Hematopoietic multipotent progenitor cell treated with erythropoietin and hydrocortisone succinate and interleukin-3 and kit ligand, for 17 days (in vitro differentiated cells): ENCODE results near the gene MTERF4.

Experiments
- DNase-seq: peaks from one replicate; pipeline ENCODE4 v3.0.0-alpha.2; 2015; ENCODE audit warnings: low spot score

The MTERF4 gene

DNA sequence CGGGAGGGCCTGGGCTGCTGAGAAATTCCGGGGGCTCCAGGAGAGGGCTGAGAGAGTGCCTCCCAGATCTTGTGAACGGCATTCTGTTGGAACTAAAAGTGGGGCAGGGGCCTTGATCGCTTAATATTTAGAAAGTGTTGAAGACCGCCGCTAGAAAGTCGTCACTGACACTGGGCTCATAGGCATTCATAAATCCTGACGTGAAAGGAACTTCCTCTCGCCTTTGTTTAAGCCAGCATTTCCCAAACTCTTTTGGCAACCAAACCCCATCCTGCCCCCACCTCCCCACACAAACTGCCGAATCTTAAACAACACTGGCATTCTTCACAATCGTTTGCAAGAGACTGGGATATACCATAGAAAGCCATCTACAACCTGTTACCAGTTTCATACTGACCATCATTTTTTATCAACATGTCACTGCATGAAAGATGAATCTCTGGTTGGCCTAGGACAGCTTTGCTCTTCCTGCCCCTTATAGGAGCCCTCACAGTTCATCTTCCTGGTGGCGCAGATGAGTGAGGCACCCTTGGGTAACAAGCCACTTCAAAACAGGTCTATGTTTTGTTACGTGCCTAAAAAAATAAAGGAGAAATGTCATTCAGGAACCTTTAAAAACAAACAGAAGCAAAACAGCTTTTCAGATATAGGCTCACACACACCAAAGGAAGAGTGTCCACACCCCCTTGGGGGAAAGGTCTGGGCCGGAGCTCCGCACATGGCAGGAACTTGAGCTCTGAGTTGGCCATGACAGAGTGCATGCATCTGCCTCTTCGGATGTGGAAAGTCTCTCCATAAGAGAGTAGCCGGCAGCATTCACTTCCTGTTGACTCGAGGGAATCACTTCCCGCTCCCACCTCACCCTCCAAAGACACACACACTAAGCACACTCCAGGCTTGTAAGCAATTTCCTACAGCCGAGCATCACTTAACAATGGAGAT is 13.0 kb downstream of the MTERF4 start:
- no peak for DNase-seq

DNA sequence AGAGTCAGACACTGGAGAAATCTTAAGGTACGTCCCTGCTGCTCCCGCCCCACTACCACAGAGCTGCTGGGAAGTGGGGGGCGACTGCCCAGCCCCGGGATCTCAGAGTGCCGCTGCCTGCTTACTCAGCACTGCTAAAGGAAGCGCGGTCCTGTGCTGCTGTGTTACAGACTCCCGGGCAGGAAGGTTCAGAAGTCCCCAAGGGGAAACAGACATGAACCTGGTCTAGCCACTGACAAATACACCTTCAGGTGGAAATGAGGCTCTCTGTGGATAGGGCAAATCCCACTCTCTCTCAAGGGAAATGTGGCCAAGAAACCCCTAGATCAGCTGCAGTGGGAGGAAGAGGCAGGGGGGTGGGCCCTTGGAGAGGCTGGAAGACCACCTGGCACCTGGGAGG is 13.7 kb downstream of the MTERF4 start:
- no peak for DNase-seq

DNA sequence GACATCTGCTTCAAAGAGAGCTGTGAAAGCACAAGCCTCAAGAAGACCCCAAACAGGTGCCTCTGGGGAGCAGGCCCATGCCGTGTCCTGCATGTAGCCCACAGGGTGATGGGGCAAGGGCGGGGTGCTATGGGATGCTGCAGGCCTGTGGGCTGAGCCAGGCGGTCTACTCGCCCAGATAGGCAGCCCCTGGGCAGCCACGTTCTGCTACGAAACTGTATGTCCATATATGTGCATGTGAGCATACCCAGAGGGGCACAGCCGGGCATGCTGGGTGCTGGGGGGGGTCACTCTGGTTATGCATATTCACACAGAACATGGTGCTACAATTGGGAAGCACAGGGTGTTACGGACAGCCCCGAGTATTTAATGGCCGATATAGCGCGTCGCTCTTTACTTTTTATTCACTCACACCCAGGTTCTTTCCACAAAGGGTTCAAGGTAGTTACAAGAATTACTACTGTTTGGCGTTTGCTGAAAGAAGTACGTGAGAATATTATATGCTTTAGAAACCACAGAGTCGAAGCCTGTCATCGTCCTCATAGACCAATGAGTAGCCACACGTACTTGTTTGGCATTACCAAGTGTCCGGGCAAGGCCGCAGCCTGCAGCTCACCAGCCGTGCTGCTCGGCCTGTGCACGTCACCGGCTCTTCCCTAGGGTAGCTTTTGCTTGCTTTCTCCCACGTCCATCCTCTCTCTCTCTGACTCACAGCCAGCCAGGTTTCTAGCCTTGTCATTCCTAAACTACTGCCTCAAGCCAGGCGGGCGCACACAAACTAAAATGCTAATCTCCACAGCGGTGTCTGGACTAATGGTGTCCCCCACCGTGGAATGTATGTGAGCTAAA is 14.4 kb downstream of the MTERF4 start:
- DNase-seq, result no peak

DNA sequence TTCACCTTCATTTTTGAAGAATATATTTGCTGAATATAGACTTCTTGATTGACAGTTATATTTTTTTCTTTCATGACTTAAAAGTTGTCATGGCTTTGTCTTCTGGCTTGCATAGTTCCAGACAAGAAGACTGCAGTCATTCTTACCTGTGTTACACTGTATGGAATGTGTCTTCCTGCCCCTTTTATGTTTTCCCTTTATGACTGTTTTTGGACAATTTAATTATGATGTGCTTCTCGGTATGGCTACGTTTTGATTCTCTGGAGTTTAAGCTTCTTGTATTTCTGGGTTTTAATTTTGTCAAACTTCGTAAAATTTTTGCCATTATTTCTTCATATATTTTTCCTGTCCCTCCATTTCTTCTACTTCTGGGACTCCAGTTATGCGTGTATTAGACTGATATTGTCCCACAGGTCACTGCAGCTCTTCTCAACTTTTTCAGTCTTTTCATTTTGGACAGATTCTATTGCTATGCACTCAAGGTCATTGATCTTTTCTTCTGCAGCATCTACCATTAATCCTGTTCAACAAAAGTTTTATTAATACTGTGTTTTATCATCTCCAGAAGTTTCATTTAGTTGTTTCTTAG is 17.1 kb downstream of the MTERF4 start:
- no peak for DNase-seq

DNA sequence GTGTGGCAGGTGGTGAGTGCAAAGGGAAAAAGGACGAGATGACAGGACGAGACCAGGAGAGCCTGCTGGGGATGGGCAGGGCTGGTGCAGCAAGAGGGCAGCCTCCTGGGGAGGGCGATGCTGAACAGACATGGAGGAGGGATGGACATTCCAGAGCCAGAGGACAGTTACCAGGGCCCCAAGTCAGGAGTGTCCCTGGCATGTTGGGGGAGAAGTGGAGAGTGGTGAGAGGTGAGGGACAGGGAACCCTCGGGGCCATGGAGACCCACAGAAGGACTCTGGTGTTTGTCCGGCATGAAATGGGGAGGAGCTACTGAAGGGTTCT is 19.0 kb downstream of the MTERF4 start:
- DNase-seq, result no peak

DNA sequence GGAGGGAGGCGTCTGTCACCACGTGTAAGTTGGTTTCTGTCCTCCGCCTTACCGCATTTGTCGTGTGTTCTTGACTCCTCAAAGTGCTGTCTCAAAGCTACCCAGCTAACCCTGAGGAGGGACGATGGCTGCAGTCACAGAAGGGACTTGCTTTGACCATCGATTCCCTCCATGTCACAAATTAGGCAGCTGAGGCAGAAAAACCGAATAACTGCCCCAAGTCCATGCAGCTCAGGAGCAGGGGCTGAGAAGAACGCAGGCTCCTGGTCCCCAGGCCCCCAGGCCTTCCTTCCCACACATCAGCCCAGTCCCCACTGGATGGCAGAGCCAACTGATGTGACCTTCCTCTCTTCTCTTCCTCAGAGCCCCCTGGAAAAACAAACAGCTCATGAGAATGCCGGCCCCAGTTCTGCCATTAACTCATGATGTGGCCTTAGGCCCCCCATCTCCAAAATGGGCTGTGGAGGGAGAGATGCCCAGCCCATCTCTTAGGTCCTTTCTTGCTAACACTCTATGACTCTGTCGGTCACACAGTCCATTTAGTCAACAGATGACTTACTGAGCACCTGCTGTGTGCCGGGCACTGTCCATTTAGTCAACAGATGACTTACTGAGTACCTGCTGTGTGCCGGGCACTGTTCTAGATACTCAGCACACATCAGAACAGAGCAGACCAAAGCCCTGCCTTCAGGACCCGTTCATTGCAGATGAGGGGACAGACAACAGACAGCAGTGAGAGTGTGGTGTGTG is 19.6 kb downstream of the MTERF4 start:
- DNase-seq, result no peak

DNA sequence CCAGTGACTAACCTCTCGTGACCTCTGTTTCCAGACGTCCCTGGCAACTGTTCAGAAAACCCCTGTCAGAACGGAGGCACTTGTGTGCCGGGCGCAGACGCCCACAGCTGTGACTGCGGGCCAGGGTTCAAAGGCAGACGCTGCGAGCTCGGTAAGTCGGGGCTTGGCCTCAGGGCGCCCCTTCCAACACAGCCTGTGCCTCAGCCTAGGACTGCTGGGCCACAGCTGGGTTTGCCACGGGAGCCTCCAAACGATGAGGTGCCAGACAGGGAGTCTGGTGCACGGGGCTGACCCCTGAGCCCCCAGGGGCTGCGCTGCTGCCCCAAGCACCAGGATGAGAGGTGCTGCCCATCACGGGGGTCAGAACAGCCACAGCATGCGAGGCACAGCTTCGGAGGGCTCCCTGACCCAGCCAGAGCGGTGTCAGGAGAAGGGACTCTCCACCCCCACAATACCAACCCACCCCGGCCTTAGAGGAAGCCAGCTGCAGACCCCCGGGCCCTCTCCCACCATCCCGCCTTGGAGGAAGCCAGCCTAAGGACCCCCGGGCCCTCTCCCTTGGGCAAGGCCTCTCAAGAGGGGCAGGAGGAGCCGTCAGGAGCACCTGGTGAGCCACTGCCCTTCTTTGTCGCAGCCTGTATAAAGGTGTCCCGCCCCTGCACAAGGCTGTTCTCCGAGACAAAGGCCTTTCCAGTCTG is 20.3 kb downstream of the MTERF4 start:
- no peak for DNase-seq

DNA sequence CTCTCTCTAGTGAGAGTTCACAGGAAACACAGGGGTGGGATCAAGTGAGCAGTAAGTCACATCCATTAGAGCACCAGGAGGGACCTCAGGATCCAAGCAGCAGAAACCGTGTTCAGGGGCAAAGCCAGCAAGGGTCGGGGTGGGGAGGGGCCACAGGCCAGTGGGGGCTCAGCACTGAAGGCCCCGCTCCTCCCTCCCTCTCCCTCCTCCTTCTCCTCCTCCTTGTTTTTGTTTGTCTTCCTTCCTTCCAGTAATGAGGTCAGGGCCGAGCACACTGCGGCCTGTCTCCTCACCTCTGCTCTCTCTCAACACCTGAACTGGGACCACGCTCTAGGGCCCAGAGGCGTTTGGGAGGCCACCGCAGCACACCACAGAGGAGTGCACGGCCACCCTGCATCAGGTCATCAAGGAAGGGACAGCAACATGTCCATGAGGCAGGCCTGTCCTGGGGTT is 20.9 kb downstream of the MTERF4 start:
- DNase-seq, result no peak

DNA sequence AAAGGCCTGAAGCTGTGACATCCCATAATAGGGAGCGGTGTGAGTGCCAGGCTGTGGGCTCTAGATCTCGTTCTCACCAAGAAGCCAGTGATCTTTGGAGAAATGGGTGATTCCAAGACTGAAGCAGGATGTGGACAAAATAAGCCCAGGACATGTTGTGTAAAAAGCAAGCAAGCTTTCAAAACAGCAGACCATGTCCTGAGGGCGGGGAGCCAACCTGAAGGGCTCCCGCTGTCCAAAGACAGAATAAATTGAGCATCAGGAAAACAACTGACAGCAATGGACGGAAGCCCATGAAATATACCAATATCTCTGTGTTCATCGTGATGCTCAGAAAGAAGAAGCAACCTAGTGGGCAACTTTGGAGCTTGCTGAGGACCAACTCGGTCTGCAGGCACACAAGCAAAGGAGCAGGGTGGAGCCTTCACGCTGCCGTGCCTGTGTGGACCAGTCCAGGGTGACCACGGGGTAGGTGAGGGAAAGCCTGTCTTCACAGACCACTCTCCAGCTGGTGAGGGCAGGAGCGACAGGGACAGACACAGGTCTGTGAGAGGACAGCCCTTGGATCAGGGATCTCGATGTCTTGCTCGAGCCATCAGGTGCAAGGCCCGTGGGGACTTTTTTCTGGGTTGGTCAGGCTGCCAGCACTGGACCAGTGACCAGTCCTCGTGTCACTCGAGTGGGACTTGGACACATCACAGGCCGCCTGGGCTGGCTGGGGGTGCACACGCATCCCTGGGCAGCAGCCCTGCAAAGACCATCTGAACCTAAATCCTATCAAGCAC is 21.5 kb downstream of the MTERF4 start:
- no peak for DNase-seq

DNA sequence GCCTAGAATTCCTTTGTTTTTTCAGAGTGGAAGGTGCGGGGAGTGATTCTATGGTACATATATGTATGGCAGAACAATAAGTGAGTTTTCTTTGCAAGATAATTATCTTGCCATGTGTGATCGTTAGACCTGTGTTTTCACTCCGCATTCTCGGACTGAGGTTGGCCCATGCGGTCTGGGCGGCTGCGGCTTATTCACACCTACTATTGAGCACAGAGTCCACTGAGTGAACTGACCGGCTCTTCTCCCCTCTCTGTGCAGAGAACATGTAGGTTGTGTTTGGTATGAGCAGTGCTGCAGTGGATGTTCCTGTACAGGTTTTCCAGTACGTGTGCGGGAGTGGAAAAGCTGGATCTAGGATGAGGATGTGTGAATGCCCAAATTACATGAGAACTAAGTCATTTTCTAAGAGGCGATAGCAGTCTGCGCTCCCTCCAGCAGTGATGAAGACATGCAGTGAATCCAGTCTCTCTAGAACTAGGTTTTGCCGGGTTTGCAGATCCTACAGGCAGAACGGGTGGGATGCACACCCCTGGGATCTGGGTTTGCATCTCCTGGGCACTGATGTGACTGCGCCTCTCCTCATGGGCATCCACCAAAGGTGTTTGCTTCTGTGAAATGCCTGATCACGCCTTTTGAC is 27.1 kb downstream of the MTERF4 start:
- no peak for DNase-seq

DNA sequence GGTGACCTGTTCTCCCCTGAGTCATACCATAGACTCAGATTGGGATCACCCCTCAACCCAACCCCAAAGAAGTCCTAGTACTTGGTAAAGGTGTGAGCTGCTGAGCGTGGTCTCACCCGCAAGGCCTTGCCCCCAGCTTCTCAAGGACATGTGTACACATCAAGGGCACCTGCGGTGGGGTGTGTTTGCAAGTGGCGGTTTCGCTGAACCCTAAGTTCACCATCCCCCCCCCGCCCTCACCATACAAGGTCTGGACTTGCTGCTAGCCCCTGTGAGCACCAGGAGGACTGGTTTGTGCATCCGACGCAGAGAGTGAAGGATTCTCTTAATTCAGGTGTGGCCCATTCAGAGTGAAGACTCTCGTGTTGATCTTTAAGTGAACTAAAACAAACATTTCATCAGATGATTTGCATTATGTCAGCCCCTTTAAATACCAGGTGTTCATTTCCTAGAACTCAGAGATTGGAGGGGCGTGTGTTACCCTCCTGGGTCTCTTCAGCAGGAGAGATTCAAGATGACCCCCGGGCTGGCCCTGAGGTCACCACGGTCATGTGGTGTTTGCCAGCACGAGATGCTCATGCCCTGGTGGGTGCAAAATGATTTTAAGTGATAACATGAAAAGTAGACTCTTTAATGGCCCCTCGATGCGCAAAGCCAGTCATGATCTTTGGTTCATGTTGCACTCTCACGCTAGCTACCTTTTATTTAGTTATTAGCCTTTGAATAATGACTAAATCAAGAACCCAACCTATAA is 27.8 kb downstream of the MTERF4 start:
- DNase-seq, result no peak

DNA sequence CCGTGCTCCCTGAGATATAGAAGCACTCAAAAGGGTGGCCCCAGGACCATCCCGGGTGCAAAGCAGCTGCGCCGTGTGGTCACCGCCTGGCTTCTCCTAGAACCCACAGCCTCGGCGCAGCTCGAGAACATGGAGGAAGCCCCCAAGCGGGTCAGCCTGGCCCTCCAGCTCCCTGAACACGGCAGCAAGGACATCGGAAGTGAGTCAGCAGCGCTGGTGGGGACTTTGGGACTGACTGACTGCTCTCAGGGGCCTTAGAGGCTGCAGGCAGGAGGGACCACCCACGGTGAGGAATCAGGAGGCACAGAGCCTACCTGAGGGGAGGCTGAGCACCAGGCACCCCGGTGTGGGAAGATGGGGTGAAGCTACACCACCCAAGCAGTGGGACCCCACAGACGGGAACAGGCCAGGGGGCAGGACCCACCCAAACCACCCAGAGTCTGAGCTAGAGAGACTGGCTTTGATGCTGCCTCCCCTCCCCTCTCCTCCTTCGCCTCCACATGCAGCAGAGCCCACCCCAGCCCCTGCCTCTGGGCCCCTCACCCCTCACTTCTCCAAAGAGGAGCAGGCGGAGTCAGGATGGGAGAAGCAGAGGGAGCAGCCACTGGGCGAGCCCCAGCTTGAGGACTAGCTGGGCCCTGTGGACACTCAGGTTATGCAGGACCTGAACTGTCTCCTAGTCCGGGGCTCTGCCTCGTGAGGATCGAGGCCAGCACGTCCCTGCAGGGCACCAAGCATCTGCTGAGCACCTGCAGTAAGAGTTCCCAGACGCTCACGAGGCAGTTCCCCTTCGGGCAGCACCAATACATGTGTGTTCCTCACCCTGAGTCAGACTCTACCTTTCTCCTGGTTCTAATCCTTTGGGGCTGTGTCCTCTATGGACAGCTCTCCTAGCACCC is 28.7 kb downstream of the MTERF4 start:
- no peak for DNase-seq

DNA sequence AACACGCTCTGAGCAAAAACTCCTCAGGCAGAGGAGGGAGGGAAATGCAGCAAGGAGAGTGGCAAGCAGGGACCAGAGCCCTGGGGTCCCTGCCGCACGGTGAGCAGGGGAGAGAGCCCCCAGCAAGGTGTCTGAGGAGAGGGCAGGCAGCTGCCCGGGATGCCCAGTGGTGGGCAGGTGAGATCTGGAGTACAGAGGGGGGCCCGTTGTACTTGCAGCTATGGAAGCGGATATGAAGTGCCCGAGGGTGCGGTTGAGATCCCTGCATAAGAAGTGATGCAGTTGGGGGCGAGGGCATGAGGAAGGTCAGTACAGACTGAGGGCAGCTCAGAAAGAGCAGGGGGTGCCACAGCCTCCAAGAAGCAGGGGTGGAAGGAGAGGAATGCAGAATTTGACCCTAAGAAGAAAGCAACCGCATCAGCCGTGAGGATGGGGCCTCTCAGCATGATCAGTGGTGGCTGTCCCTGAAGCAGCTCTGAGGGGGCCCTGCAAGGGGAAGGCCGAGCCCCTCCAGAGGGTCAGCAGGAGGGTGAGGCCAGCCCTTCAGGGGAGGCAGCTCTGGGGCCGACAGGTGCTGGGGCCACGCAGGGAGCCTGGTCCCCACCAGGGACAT is 29.4 kb downstream of the MTERF4 start:
- no peak for DNase-seq

DNA sequence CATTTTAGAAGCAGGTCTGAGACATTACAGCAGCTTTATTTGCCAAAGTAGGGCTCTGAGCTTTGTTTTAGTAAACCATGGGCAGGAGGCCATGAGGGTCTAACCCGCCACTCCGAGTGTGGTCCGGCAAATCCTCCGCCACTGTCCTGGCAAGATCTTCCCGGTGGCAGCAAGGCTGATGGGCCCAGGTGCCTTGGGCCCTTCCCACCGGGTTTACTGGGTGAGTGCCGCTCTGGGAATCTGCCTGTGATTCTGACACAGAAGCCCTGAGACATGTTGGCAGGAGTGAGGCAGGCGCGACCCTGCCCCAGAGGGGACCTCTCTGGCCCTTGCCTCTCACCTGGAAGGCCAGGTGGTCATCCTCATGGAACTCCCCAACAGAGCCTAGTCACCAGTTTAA is 29.9 kb downstream of the MTERF4 start:
- DNase-seq, result no peak

DNA sequence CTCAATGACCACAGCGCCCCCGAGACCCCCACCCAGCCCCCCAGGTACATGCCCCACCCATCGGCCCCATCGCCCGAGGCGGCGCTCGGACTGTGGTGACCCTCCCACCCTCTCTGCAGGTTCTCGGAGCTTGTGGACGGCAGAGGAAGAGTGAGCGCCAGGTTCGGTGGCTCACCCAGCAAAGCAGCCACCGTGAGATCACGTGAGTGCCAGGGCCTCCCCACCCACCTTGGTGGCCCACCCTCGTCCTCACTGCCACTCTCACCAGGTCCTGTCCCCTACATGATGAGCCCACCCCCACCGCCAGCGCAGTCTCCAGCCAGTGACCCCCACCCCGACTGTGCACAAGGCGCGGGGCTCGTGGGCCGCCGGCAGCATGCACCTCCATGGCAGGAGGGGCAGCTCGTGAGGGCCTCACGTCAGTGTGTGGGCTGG is 30.4 kb downstream of the MTERF4 start:
- DNase-seq, result no peak

DNA sequence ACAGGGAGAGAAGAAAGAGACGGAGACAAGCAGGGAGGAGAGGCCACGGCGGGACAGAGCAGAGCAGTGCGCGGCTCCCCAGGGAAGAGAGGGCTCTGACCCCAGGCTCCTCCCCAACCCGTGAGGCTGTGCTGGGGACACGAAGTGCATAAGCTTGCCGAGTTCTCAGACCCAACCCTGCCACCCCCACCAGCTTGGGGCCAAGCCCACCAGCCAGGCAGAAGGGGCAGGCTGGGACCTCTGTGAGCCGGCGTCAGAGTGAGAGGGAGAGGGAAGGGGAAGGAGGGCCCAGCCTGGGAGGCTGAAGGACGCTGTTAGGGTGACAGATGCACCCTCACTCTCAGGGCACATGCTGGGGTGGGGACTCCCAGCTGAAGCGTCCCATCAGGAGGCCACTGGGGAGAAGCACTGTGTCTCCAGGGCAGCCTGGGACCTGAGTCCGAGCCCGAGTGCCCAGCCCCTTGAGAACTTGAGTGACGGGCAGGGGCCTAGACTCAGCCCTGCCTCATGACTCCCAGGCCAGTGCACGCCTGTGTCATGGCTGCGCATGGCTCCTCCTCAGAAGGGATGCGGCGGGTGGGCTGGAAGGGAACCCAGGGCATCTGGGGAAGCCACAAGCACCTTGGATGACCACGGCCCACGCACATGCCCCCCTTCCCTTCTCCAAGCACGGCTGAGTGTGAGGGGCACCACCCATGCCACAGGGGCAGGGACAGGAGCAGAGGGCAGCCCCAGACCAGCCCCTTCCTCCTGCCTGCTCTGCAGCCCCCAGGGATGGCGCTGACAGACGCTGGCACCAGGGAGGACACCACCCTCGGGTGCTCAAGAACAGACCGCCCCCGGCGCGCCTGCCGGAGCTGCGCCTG is 31.0 kb downstream of the MTERF4 start:
- no peak for DNase-seq

DNA sequence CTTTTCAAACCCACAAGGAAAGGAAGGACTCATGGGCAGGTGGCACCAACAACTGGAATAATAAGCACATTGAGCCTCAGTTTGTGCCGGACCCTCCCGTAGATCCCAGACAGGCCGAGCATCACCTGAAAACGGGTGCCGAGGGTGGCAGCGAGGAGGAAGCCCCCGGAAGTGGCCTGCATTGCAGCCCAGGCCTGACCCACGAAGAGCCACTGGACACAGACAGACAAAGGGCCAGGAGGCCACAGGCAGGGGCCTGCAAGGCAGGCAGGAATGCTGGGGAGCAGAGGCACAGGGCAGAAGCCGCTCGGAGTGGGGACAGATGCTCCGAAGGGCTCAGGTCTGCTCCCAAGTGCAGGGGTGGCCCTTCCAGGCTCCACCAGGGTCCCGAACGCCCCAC is 31.7 kb downstream of the MTERF4 start:
- DNase-seq, result no peak
